Measurements from ENCODE around the gene PASD1. TPM values are rescaled to one million over a fixed set of nuclear protein-coding genes. Genes with fewer than 3 reads are reported as not detected.

The PASD1 gene
- total RNA-seq, 1 experiment from 2014 or later, result not detected

- no peak overlapping the region for H3K27ac ChIP-seq
- no peaks in the 10 kb centered on the region for H4K20me1 ChIP-seq (ENCODE audit: insufficient read depth)
- BruUV-seq (replicated peaks), result no TSS peak
- intact Hi-C loops (cut with micrococcal nuclease; ENCODE audit: unreplicated experiment), result no loop called here
- TF ChIP-seq EZH2 (IDR thresholded peaks at IDR 0.05; ENCODE audit: low read depth), result no peak
- TF ChIP-seq CTCF (conservative IDR thresholded peaks at IDR 0.05), result no peak
- peaks cover 96% of the 10 kb centered on the region for H3K27me3 ChIP-seq (ENCODE audit: insufficient read depth, low read depth)
- H3K4me3 ChIP-seq, result no peak overlapping the region
- no peak overlapping the region for H2AFZ ChIP-seq
- no peak for DNase-seq
- no peaks in the 10 kb centered on the region for H3K36me3 ChIP-seq (ENCODE audit: low read depth)
- no peaks in the 10 kb centered on the region for H3K9me3 ChIP-seq (ENCODE audit: insufficient read depth, low read depth)
- H3K79me2 ChIP-seq (ENCODE audit: low read depth), result no peaks in the 10 kb centered on the region
- no peaks in the 10 kb centered on the region for H3K4me1 ChIP-seq (replicated peaks; ENCODE audit: insufficient read depth)
- CTCF ChIA-PET, result no interaction called here
- POLR2A ChIA-PET (ENCODE audit: unreplicated experiment), result no interaction called here
- H3K4me2 ChIP-seq, result no peak overlapping the region
- H3K9me2 ChIP-seq (ENCODE audit: insufficient read depth), result no peaks in the 10 kb centered on the region
- H3F3A ChIP-seq (ENCODE audit: insufficient read depth, low read depth), result no peaks in the 10 kb centered on the region
Observed at GRCh38 chrX:151703487-151703886, 140.0 kb downstream of the PASD1 start.

GRCh38 chrX:151704041-151704663, 140.7 kb downstream of the PASD1 start:
- DNase-seq, result no peak
- Histone ChIP-seq H3F3A (ENCODE audit: insufficient read depth, low read depth) (no peaks in the 10 kb centered on the region), H3K4me2 (no peak overlapping the region), H3K36me3 (ENCODE audit: low read depth) (no peaks in the 10 kb centered on the region), H3K4me1 (replicated peaks; ENCODE audit: insufficient read depth) (no peaks in the 10 kb centered on the region), H2AFZ (no peak overlapping the region), H3K9me3 (ENCODE audit: insufficient read depth, low read depth) (no peaks in the 10 kb centered on the region), H3K9me2 (ENCODE audit: insufficient read depth) (no peaks in the 10 kb centered on the region), H3K27me3 (ENCODE audit: insufficient read depth, low read depth) (peaks cover 95% of the 10 kb centered on the region), H3K27ac (no peak overlapping the region), H4K20me1 (ENCODE audit: insufficient read depth) (no peaks in the 10 kb centered on the region), H3K79me2 (ENCODE audit: low read depth) (no peaks in the 10 kb centered on the region), H3K4me3 (no peak overlapping the region)
- no TSS peak for BruUV-seq (replicated peaks)
- TF ChIP-seq CTCF (conservative IDR thresholded peaks at IDR 0.05) (no peak), EZH2 (IDR thresholded peaks at IDR 0.05; ENCODE audit: low read depth) (no peak)
- CTCF ChIA-PET, result no interaction called here
- POLR2A ChIA-PET (ENCODE audit: unreplicated experiment), result no interaction called here
- intact Hi-C loops (cut with micrococcal nuclease; ENCODE audit: unreplicated experiment), result no loop called here

- Histone ChIP-seq H3K4me3 (no peak overlapping the region), H3K36me3 (ENCODE audit: low read depth) (no peaks in the 10 kb centered on the region), H3K9me2 (ENCODE audit: insufficient read depth) (no peaks in the 10 kb centered on the region), H3K27ac (no peak overlapping the region), H3K27me3 (ENCODE audit: insufficient read depth, low read depth) (peaks cover 90% of the 10 kb centered on the region), H3K79me2 (ENCODE audit: low read depth) (no peaks in the 10 kb centered on the region), H3K4me1 (replicated peaks; ENCODE audit: insufficient read depth) (no peaks in the 10 kb centered on the region), H4K20me1 (ENCODE audit: insufficient read depth) (no peaks in the 10 kb centered on the region), H3K9me3 (ENCODE audit: insufficient read depth, low read depth) (no peaks in the 10 kb centered on the region), H3F3A (ENCODE audit: insufficient read depth, low read depth) (no peaks in the 10 kb centered on the region), H2AFZ (no peak overlapping the region), H3K4me2 (no peak overlapping the region)
- ChIA-PET CTCF (no interaction called here), POLR2A (ENCODE audit: unreplicated experiment) (no interaction called here)
- DNase-seq, result no peak
- BruUV-seq (replicated peaks), result no TSS peak
- TF ChIP-seq EZH2 (IDR thresholded peaks at IDR 0.05; ENCODE audit: low read depth), result no peak
- TF ChIP-seq CTCF (conservative IDR thresholded peaks at IDR 0.05), result no peak
- intact Hi-C loops (cut with micrococcal nuclease; ENCODE audit: unreplicated experiment), result no loop called here
Observed at GRCh38 chrX:151708821-151709220, 145.3 kb downstream of the PASD1 start.

Measured in PC-9 (cell line).